Measurements from ENCODE around the gene OSTN.

DNA sequence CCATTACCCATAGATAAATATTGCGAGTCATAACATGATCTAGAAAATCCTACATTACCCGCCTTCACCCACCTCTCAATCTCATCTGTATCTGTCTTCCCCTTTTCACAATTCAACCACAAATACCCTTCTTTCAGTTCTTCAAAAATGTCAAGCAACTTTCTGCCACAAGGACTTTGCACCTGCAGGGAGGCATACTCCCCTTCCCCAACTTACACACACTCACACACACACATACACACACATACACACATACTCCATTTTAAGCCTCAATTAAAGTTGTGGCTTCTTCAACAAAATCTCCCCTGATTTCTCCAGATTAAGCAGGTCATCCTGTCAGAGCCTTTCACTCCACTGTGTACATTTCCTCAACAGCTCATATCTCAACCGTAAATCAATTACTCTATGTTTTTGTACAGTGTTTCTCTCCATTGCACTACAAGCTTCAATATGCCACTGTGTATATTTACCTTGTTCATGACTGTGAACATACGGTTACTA is 97.0 kb downstream of the OSTN start:
- TF ChIP-seq EP300 (IDR thresholded peaks at IDR 0.05) = no peak
- TF ChIP-seq POLR2A (IDR thresholded peaks at IDR 0.05) = no peak

Data from ovary (tissue), 1 donor.